SK-N-SH (cell line): ENCODE measurements around the gene TFB1M. TPM values are rescaled to one million over a fixed set of nuclear protein-coding genes. Genes with fewer than 3 reads are reported as not detected.
"Not testable (repeated sequence)": the region's sequence is repeated elsewhere in the genome, so short reads cannot be mapped to it uniquely, and the experiment has no call there.

ENCODE experiments used
- CTCF ChIA-PET: fragments of 300-600, 350-600 bp; formaldehyde crosslinking; extraction: SDS; loops from one replicate; lab custom pipeline; 2021; lab: Yijun Ruan, JAX
- POLR2A ChIA-PET: fragments of 350-600 bp; sonication (Branson Sonifier 250); formaldehyde crosslinking; extraction: SDS; loops from one replicate; lab custom pipeline; 2020; ENCODE audit warnings: antibody characterized with exemption, inconsistent platforms; lab: Yijun Ruan, JAX
- DNase-seq: peaks from one replicate; pipeline ENCODE4 v3.0.0; 2012
- H2AFZ ChIP-seq: fragments of 200-600 bp; sonication (generic); 2 replicates; pipeline ENCODE4 v1.8.1; 2016; ENCODE audit warnings: antibody characterized with exemption, mild to moderate bottlenecking, low read depth
- H3F3A ChIP-seq: fragments of 200-600 bp; sonication (generic); replicated peaks from 2 replicates; pipeline ENCODE3; 2016; ENCODE audit warnings: antibody characterized with exemption, mild to moderate bottlenecking; ENCODE audit not compliant: insufficient read depth
- H3K27ac ChIP-seq, 2 experiments: fragments of 200-500 bp in 1 of 2; fragments of 200-600 bp in 1 of 2; sonication (Bioruptor generic) in 1 of 2; sonication (generic), shearing (Covaris generic) in 1 of 2; 2 replicates each; pipeline versions ENCODE4 v1.5.1 to v1.6.1; 2014 to 2016; ENCODE audit warnings: low read depth in 2 of 2, inconsistent platforms in 1 of 2, low read length in 1 of 2, mild to moderate bottlenecking in 1 of 2, mixed read lengths in 1 of 2
- H3K27me3 ChIP-seq: fragments of 200-600 bp; sonication (generic), shearing (Covaris generic); 2 replicates; pipeline ENCODE4 v1.6.1; 2016; ENCODE audit warnings: mixed run types; ENCODE audit not compliant: insufficient read depth
- H3K36me3 ChIP-seq, 2 experiments: fragments of 200-500 bp in 1 of 2; fragments of 200-600 bp in 1 of 2; sonication (Bioruptor generic) in 1 of 2; sonication (generic) in 1 of 2; replicated peaks in 1 of 2; 2 replicates each; pipeline versions ENCODE3 to v1.5.1; 2014 to 2016; ENCODE audit warnings: low read length in 1 of 2, mild to moderate bottlenecking in 1 of 2; ENCODE audit not compliant: insufficient read depth in 2 of 2, control insufficient read depth in 1 of 2
- H3K4me1 ChIP-seq, 2 experiments: fragments of 200-500 bp in 1 of 2; fragments of 200-600 bp in 1 of 2; sonication (Bioruptor generic) in 1 of 2; sonication (generic), shearing (Covaris generic) in 1 of 2; 2 replicates each; pipeline versions ENCODE4 v1.5.1 to v1.6.1; 2014 to 2016; ENCODE audit warnings: low read depth in 1 of 2, low read length in 1 of 2, mixed run types in 1 of 2; ENCODE audit not compliant: insufficient read depth in 2 of 2, control insufficient read depth in 1 of 2
- H3K4me2 ChIP-seq: fragments of 200-600 bp; sonication (generic), shearing (Covaris generic); 2 replicates; pipeline ENCODE4 v1.6.1; 2017; ENCODE audit warnings: mixed run types
- H3K4me3 ChIP-seq, 2 experiments: fragments of 200-500 bp in 1 of 2; fragments of 200-600 bp in 1 of 2; sonication (Bioruptor generic) in 1 of 2; sonication (generic), shearing (Covaris generic) in 1 of 2; 2 replicates each; pipeline versions ENCODE4 v1.5.1 to v1.8.1; 2014 to 2016; ENCODE audit warnings: low read depth in 2 of 2, inconsistent platforms in 1 of 2, low read length in 1 of 2, mild to moderate bottlenecking in 1 of 2, mixed read lengths in 1 of 2, moderate library complexity in 1 of 2
- H3K79me2 ChIP-seq: fragments of 200-600 bp; sonication (generic); 2 replicates; pipeline ENCODE4 v1.8.1; 2017; ENCODE audit warnings: mild to moderate bottlenecking; ENCODE audit not compliant: insufficient read depth
- H3K9ac ChIP-seq: fragments of 200-600 bp; sonication (generic); 2 replicates; pipeline ENCODE4 v1.6.1; 2017; ENCODE audit warnings: mixed run types
- H3K9me2 ChIP-seq: fragments of 200-600 bp; sonication (generic); 2 replicates; pipeline ENCODE4 v1.6.1; 2017; ENCODE audit warnings: mixed run types
- H3K9me3 ChIP-seq: fragments of 200-600 bp; sonication (generic); 2 replicates; pipeline ENCODE4 v1.6.1; 2017; ENCODE audit warnings: mixed run types, mild to moderate bottlenecking, moderate library complexity
- H4K20me1 ChIP-seq: fragments of 200-600 bp; sonication (generic); 2 replicates; pipeline ENCODE4 v1.6.1; 2017; ENCODE audit warnings: mild to moderate bottlenecking, mixed run types; ENCODE audit not compliant: insufficient read depth
- ELF1 ChIP-seq: IDR thresholded peaks from 2 replicates; pipeline ENCODE4 v1.4.0; 2012
- EP300 ChIP-seq, 2 experiments: IDR thresholded peaks; 2 replicates each; pipeline versions ENCODE4 v1.4.0 to v1.6.1; 2012; ENCODE audit warnings: borderline replicate concordance in 1 of 2, low read depth in 1 of 2, low read length in 1 of 2
- FOSL2 ChIP-seq: IDR thresholded peaks from 2 replicates; pipeline ENCODE4 v1.4.0; 2012; ENCODE audit warnings: low read depth, mild to moderate bottlenecking, moderate library complexity, borderline replicate concordance
- FOXJ3 ChIP-seq: sonication (generic); formaldehyde crosslinking; IDR thresholded peaks from 2 replicates; pipeline ENCODE4 v1.5.1; 2020; ENCODE audit warnings: mild to moderate bottlenecking, missing genetic modification reagents
- MXI1 ChIP-seq: IDR thresholded peaks from 2 replicates; pipeline ENCODE4 v1.6.1; 2012; ENCODE audit warnings: mild to moderate bottlenecking, low read depth, low read length, improper control_type of control experiment
- NFIC ChIP-seq: IDR thresholded peaks from 2 replicates; pipeline ENCODE4 v1.4.0; 2012; ENCODE audit warnings: borderline replicate concordance
- POLR2AphosphoS5 ChIP-seq: IDR thresholded peaks from 2 replicates; pipeline ENCODE4 v1.6.1; 2012; ENCODE audit warnings: low read depth, low read length
- RAD21 ChIP-seq: IDR thresholded peaks from 2 replicates; pipeline ENCODE4 v1.6.1; 2012; ENCODE audit warnings: mild to moderate bottlenecking, low read length
- RCOR1 ChIP-seq: fragments of 150-350 bp; IDR thresholded peaks from 2 replicates; pipeline ENCODE4 v1.6.1; 2017; ENCODE audit warnings: antibody characterized with exemption, low read length
- SIN3A ChIP-seq: IDR thresholded peaks from 2 replicates; pipeline ENCODE4 v1.6.1; 2012; ENCODE audit warnings: low read depth, mild to moderate bottlenecking, low read length, moderate library complexity, borderline replicate concordance
- SMC3 ChIP-seq: IDR thresholded peaks from 2 replicates; pipeline ENCODE4 v1.6.1; 2012; ENCODE audit warnings: low read depth, low read length, improper control_type of control experiment
- TAF1 ChIP-seq: IDR thresholded peaks from 2 replicates; pipeline ENCODE4 v1.6.1; 2012; ENCODE audit warnings: low read depth, mild to moderate bottlenecking, low read length, moderate library complexity, borderline replicate concordance
- TEAD4 ChIP-seq: IDR thresholded peaks from 2 replicates; pipeline ENCODE4 v1.4.0; 2012; ENCODE audit warnings: mild to moderate bottlenecking, borderline replicate concordance; ENCODE audit not compliant: insufficient read depth
- YY1 ChIP-seq: IDR thresholded peaks from 2 replicates; pipeline ENCODE4 v1.4.0; 2012; ENCODE audit warnings: low read depth, mild to moderate bottlenecking
- WGBS: methylation state at CpG from one replicate; pipeline ENCODE4 v1.1.6; 2017; ENCODE audit warnings: low lambda C conversion rate; 5-methylcytosine and 5-hydroxymethylcytosine counted together
- polyA plus RNA-seq, 3 experiments: library from polyadenylated mRNA; depleted of rRNA; stranded (reverse); fragments of >200 nt; gene quantifications; 2 replicates each; pipeline ENCODE4 v1.2.3, GENCODE V29; 2012
- TF ChIP-seq, protein P1 (sequence below): fragments of 200-600 bp; sonication (generic); IDR thresholded peaks from 2 replicates; pipeline ENCODE4 v1.6.1; 2017; ENCODE audit warnings: antibody characterized with exemption, mild to moderate bottlenecking, moderate library complexity
- TF ChIP-seq, protein P2 (sequence below): IDR thresholded peaks from 2 replicates; pipeline ENCODE4 v1.4.0; 2012; ENCODE audit warnings: low read depth, borderline replicate concordance
- TF ChIP-seq, protein P3 (sequence below): fragments of 150-350 bp; IDR thresholded peaks from 2 replicates; pipeline ENCODE4 v1.6.1; 2017; ENCODE audit warnings: antibody characterized with exemption, low read length, low read depth, borderline replicate concordance

Gene TFB1M
- polyA plus RNA-seq, 1 of the 3 experiments (the other 2 are of a cell fraction): 28.4 TPM

DNA sequence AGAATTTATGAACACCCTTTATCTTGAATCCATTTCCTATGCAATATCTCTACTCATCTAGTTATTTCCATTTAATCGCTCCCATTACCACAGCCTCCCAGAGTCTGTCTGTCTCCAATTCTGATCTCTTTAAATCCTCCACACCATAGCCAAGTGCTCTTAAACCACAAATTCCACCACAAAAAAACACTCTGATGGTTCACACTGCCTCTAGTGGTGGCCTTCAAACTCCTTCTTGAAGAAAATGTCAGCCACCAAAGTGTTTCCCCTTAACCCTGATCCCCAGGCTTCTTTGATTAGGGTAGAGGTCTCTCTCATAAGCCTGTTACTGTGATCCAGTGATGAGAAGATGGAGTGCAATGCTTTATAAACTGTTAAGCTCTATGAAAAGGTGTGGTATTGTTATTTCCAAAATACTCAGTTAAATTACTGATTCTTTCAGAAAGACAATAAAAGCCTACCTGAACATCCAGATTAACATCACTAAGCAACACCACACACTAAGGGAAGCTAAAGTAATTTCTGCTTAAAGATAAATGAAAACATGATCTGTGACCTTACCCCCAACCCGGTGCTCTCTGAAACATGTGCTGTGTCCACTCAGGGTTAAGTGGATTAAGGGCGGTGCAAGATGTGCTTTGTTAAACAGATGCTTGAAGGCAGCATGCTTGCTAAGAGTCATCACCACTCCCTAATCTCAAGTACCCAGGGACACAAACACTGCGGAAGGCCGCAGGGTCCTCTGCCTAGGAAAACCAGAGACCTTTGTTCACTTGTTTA is 46.0 kb downstream of the TFB1M start:
- H3K27me3 ChIP-seq, H3K9me2 ChIP-seq, H3K9ac ChIP-seq, H3K4me2 ChIP-seq, H2AFZ ChIP-seq, H4K20me1 ChIP-seq: not testable (repeated sequence)
- peak overlapping the region in 1 of 2 experiments; percentile 97; a peak in 2 of 4 replicates for H3K27ac ChIP-seq
- peaks cover 19 to 20% of the 10 kb centered on the region in 2 experiments for H3K36me3 ChIP-seq
- CTCF ChIA-PET: interaction anchor here (0.7 to 4.0 kb wide), 12 partner anchors 9 to 593 kb away, joined by 3 to 15 read pairs (median 4); no protein-coding TSS in a partner anchor
- DNase-seq: peak; percentile 34
- peaks cover 18% of the 10 kb centered on the region for H3F3A ChIP-seq
- 48% methylated on average over 2 of the region's 5 CpGs for WGBS
- peak; percentile 35; the same call in 1 of the 2 replicates for TF ChIP-seq TEAD4
- TF ChIP-seq EP300 (IDR thresholded peaks at IDR 0.05; ENCODE audit: borderline replicate concordance in 1 of 2, low read depth in 1 of 2, low read length in 1 of 2): peak in 1 of 2 experiments; percentile 87; a peak in 2 of 4 replicates
- TF ChIP-seq SMC3: 0 out of 2 replicates have a peak, but pooled peaks have one; percentile 9
- TF ChIP-seq, protein P1, sequence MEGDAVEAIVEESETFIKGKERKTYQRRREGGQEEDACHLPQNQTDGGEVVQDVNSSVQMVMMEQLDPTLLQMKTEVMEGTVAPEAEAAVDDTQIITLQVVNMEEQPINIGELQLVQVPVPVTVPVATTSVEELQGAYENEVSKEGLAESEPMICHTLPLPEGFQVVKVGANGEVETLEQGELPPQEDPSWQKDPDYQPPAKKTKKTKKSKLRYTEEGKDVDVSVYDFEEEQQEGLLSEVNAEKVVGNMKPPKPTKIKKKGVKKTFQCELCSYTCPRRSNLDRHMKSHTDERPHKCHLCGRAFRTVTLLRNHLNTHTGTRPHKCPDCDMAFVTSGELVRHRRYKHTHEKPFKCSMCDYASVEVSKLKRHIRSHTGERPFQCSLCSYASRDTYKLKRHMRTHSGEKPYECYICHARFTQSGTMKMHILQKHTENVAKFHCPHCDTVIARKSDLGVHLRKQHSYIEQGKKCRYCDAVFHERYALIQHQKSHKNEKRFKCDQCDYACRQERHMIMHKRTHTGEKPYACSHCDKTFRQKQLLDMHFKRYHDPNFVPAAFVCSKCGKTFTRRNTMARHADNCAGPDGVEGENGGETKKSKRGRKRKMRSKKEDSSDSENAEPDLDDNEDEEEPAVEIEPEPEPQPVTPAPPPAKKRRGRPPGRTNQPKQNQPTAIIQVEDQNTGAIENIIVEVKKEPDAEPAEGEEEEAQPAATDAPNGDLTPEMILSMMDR: peak; percentile 69
- peak; percentile 55 for TF ChIP-seq RAD21
- TF ChIP-seq, all 33 proteins: peak for 5; not testable (repeated sequence) for 28
- H3K4me3 ChIP-seq, H3K9me3 ChIP-seq: not testable (repeated sequence)
- peaks cover 14 to 66% of the 10 kb centered on the region in 2 experiments; a peak in 3 of 4 replicates for H3K4me1 ChIP-seq
- H3K79me2 ChIP-seq: peaks cover 21% of the 10 kb centered on the region; the same call in 1 of the 2 replicates
- POLR2A ChIA-PET: interaction anchor here (0.7 kb wide), 1 partner anchor 13 kb away, joined by 3 read pairs; no protein-coding TSS in a partner anchor

DNA sequence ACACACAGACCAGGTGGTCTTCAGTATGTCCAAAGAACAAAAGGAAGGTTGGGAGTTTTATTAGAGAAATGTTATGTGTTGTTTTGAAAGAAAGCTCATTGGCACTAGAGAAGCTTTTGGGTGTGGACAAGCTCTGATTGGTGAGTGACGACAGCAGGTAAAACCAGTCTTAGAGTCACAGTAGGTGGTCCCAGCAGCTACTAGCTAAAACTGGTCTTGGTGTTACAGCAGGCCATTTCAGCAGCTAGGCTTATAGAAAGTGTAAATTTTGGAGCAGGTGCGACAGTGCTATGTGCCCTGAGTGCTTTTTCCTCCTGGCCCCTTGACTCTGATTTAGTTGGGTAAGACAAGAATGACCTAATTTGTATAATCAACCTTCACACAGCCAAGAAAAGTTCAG is 46.9 kb downstream of the TFB1M start:
- Histone ChIP-seq H4K20me1 (no peaks in the 10 kb centered on the region), H3F3A (peaks cover 9% of the 10 kb centered on the region), H3K27ac (peak overlapping the region in 1 of 2 experiments; percentile 97; a peak in 2 of 4 replicates), H3K4me1 (peaks cover 5 to 65% of the 10 kb centered on the region in 2 experiments; a peak in 2 of 4 replicates), H3K4me3 (no peak overlapping the region), H3K36me3 (peaks cover 19 to 22% of the 10 kb centered on the region in 2 experiments), H3K79me2 (peaks cover 24% of the 10 kb centered on the region; the same call in 1 of the 2 replicates), H3K9ac (no peak overlapping the region), H3K9me2 (no peaks in the 10 kb centered on the region), H3K27me3 (no peaks in the 10 kb centered on the region), H2AFZ (no peak overlapping the region), H3K4me2 (no peak overlapping the region), H3K9me3 (no peaks in the 10 kb centered on the region)
- WGBS: 100% methylated on average over 2 of the region's 2 CpGs
- DNase-seq: no peak
- ChIA-PET CTCF (interaction anchor here (0.6 to 2.2 kb wide), 13 partner anchors 8 to 592 kb away, joined by 3 to 11 read pairs (median 3); no protein-coding TSS in a partner anchor), POLR2A (no interaction called here)
- TF ChIP-seq ELF1 (no peak), MXI1 (no peak), YY1 (no peak), RCOR1 (no peak), POLR2AphosphoS5 (no peak), TAF1 (no peak), FOXJ3 (CRISPR knock-in tag) (no peak), FOSL2 (no peak), SIN3A (no peak), NFIC (no peak), RAD21 (no peak)
- TF ChIP-seq, protein P2, sequence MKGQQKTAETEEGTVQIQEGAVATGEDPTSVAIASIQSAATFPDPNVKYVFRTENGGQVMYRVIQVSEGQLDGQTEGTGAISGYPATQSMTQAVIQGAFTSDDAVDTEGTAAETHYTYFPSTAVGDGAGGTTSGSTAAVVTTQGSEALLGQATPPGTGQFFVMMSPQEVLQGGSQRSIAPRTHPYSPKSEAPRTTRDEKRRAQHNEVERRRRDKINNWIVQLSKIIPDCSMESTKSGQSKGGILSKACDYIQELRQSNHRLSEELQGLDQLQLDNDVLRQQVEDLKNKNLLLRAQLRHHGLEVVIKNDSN: no peak
- TF ChIP-seq, protein P3, sequence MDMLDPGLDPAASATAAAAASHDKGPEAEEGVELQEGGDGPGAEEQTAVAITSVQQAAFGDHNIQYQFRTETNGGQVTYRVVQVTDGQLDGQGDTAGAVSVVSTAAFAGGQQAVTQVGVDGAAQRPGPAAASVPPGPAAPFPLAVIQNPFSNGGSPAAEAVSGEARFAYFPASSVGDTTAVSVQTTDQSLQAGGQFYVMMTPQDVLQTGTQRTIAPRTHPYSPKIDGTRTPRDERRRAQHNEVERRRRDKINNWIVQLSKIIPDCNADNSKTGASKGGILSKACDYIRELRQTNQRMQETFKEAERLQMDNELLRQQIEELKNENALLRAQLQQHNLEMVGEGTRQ: no peak
- TF ChIP-seq, protein P1: no peak
